ENCODE measurements around the gene CARD14. TPM values are rescaled to one million over a fixed set of nuclear protein-coding genes. Genes with fewer than 3 reads are reported as not detected.

Gene CARD14
- total RNA-seq, 1 donor from 2014 or later: 0.60 TPM

DNA sequence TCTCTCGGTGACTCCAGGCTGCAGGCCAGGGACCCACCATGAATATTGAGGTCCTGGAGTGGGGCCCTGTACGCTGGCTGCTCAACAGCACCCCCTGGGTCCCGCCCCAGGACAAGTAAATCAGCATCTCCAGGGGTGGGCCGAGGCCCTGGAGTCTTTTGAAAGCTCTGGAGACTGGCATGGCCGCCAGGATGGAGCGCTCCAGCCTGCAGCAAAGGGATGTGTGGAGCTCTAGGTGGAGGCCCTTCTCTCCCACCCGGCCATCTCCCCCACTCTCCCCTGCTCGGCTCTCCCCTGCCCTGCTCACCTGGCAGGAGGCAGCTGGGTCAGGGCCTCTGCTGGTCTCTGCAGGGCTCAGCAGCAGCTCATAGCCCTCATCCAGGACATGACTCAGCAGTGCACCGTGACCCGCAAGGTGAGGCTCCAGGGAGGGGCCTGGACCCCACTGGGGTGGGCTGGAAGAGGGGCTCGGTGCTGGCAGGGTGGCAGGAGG lies 33.7 kb downstream of the CARD14 start:
- no peak overlapping the region for H3K27ac Mint-ChIP-seq
- Histone ChIP-seq H3K4me2 (no peak overlapping the region), H4K20me1 (ENCODE audit: low read depth) (no peaks in the 10 kb centered on the region), H3K36me3 (no peaks in the 10 kb centered on the region), H2AFZ (replicated peaks) (no peak overlapping the region), H3K9me3 (ENCODE audit: low read depth) (no peaks in the 10 kb centered on the region), H3K27me3 (no peaks in the 10 kb centered on the region), H3K79me2 (ENCODE audit: low read depth) (no peaks in the 10 kb centered on the region), H3K27ac (no peak overlapping the region), H3K9ac (peak overlapping the region; percentile 32), H3F3A (ENCODE audit: low read depth) (no peaks in the 10 kb centered on the region), H3K4me3 (no peak overlapping the region), H3K4me1 (no peaks in the 10 kb centered on the region)
- no peaks in the 10 kb centered on the region for H3K36me3 Mint-ChIP-seq
- no peaks in the 10 kb centered on the region for H3K4me1 Mint-ChIP-seq
- H3K4me3 Mint-ChIP-seq: no peak overlapping the region
- peaks cover 4% of the 10 kb centered on the region for H3K27me3 Mint-ChIP-seq (ENCODE audit: insufficient read depth, low read depth)
- TF ChIP-seq EZH2phosphoT487 (IDR thresholded peaks at IDR 0.05) (no peak), EZH2 (IDR thresholded peaks at IDR 0.05) (no peak)
- TF ChIP-seq, protein P1, sequence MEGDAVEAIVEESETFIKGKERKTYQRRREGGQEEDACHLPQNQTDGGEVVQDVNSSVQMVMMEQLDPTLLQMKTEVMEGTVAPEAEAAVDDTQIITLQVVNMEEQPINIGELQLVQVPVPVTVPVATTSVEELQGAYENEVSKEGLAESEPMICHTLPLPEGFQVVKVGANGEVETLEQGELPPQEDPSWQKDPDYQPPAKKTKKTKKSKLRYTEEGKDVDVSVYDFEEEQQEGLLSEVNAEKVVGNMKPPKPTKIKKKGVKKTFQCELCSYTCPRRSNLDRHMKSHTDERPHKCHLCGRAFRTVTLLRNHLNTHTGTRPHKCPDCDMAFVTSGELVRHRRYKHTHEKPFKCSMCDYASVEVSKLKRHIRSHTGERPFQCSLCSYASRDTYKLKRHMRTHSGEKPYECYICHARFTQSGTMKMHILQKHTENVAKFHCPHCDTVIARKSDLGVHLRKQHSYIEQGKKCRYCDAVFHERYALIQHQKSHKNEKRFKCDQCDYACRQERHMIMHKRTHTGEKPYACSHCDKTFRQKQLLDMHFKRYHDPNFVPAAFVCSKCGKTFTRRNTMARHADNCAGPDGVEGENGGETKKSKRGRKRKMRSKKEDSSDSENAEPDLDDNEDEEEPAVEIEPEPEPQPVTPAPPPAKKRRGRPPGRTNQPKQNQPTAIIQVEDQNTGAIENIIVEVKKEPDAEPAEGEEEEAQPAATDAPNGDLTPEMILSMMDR (IDR thresholded peaks at IDR 0.05): no peak
- no peaks in the 10 kb centered on the region for H3K9me3 Mint-ChIP-seq
- DNase-seq (ENCODE audit: low spot score): no peak

DNA sequence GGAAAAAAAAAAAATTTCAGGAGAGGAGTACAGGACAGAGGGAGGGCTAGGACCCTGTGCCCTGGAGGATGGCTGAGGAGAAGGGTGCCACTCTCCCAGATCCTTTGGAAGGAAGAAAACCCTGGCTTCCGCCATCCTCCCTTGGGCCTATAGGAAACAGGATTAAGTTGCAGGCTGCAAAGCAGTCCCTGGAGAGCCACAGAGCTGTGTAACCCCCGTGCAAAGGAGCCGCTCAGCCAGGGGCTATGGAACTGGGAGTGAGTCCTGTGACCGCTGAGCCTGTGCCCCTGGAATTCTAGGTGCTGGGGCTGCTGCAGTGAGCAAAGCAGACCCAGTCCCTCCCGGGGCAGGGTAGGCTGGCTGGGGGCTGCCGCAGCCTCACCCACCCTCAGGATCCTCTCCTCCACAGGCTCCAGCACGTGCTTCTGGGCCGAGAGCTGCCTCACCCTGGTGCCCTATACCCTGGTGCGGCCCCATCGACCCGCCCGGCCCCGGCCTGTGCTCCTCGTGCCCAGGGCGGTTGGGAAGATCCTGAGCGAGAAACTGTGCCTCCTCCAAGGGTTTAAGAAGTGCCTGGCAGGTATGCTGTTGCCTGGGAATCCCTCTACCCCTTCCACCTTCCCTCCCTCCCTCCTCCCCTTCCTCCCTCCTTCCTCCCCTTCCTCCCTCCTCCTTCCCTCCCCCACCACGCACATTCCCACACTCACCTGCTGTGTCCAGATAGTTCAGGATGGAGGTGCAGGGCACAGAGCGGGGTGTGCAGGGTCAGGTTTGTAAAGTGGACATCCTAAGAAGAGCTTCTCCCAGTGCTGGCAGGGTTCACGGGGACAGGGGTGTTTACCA lies 35.0 kb downstream of the CARD14 start:
- no peak overlapping the region for H3K4me2 ChIP-seq
- DNase-seq (ENCODE audit: low spot score): no peak
- Mint-ChIP-seq H3K9me3 (no peaks in the 10 kb centered on the region), H3K4me1 (no peaks in the 10 kb centered on the region), H3K27me3 (ENCODE audit: insufficient read depth, low read depth) (peaks cover 4% of the 10 kb centered on the region), H3K36me3 (no peaks in the 10 kb centered on the region), H3K27ac (peak overlapping the region; percentile 53), H3K4me3 (no peak overlapping the region)
- TF ChIP-seq EZH2 (IDR thresholded peaks at IDR 0.05): no peak
- H3K27ac ChIP-seq: no peak overlapping the region
- no peaks in the 10 kb centered on the region for H3F3A ChIP-seq (ENCODE audit: low read depth)
- H3K9ac ChIP-seq: no peak overlapping the region
- H3K4me1 ChIP-seq: no peaks in the 10 kb centered on the region
- H4K20me1 ChIP-seq (ENCODE audit: low read depth): no peaks in the 10 kb centered on the region
- no peak overlapping the region for H2AFZ ChIP-seq (replicated peaks)
- H3K79me2 ChIP-seq (ENCODE audit: low read depth): no peaks in the 10 kb centered on the region
- no peaks in the 10 kb centered on the region for H3K9me3 ChIP-seq (ENCODE audit: low read depth)
- H3K4me3 ChIP-seq: no peak overlapping the region
- no peaks in the 10 kb centered on the region for H3K27me3 ChIP-seq
- no peaks in the 10 kb centered on the region for H3K36me3 ChIP-seq

DNA sequence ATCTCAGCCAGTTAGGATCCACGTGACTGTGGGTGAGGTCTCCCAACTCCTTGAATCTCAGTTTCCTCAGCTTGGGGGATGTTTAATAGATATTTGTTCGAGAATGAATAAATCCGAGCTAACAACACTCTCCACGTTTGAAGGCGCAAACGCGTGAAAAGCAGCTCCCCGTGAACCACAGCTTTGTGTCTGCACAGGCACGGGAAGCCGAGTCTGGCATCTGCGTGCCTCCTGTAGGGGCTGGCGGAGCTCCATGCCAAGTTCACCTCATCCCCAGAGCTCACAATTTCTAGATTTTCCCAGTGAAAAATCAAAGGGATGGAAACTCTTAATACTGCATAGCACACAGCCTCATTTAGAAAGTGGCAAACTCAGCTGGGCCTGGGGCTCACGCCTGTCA lies 36.0 kb downstream of the CARD14 start:
- Histone ChIP-seq H3K9me3 (ENCODE audit: low read depth) (no peaks in the 10 kb centered on the region), H3K4me3 (no peak overlapping the region), H2AFZ (replicated peaks) (no peak overlapping the region), H3K4me2 (no peak overlapping the region), H4K20me1 (ENCODE audit: low read depth) (no peaks in the 10 kb centered on the region), H3K79me2 (ENCODE audit: low read depth) (no peaks in the 10 kb centered on the region), H3K27me3 (no peaks in the 10 kb centered on the region), H3F3A (ENCODE audit: low read depth) (no peaks in the 10 kb centered on the region), H3K4me1 (no peaks in the 10 kb centered on the region), H3K27ac (no peak overlapping the region), H3K36me3 (no peaks in the 10 kb centered on the region), H3K9ac (no peak overlapping the region)
- DNase-seq (ENCODE audit: low spot score): no peak
- Mint-ChIP-seq H3K27ac (no peak overlapping the region), H3K4me1 (no peaks in the 10 kb centered on the region), H3K36me3 (peaks cover 4% of the 10 kb centered on the region), H3K9me3 (no peaks in the 10 kb centered on the region), H3K4me3 (no peak overlapping the region), H3K27me3 (ENCODE audit: insufficient read depth, low read depth) (peaks cover 6% of the 10 kb centered on the region)
- TF ChIP-seq EZH2 (IDR thresholded peaks at IDR 0.05) (no peak), EZH2phosphoT487 (IDR thresholded peaks at IDR 0.05) (no peak)
- TF ChIP-seq, protein P1 (IDR thresholded peaks at IDR 0.05): no peak

DNA sequence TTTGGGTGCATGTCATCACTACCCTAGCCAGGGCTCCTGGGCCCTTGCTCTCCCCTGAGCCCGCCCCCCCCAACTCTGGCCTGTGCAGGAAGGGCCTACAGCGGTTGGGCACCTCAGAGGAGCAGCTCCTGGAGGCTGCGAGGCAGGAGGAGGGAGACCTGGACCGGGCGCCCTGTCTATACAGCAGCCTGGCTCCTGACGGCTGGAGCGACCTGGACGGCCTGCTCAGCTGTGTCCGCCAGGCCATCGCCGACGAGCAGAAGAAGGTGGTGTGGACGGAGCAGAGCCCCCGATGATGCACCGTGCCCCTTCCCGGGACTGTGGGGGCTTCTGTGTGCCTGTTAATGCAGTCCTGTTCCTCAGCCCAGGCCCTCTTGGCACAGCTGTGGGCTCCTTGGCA lies 38.2 kb downstream of the CARD14 start:
- Histone ChIP-seq H3K4me2 (no peak overlapping the region), H4K20me1 (ENCODE audit: low read depth) (no peaks in the 10 kb centered on the region), H3K4me3 (no peak overlapping the region), H3K36me3 (no peaks in the 10 kb centered on the region), H3K9me3 (ENCODE audit: low read depth) (no peaks in the 10 kb centered on the region), H3K4me1 (no peaks in the 10 kb centered on the region), H2AFZ (replicated peaks) (no peak overlapping the region), H3K27ac (no peak overlapping the region), H3F3A (ENCODE audit: low read depth) (no peaks in the 10 kb centered on the region), H3K9ac (no peak overlapping the region), H3K27me3 (no peaks in the 10 kb centered on the region), H3K79me2 (ENCODE audit: low read depth) (no peaks in the 10 kb centered on the region)
- Mint-ChIP-seq H3K9me3 (no peaks in the 10 kb centered on the region), H3K27ac (no peak overlapping the region), H3K4me1 (no peaks in the 10 kb centered on the region), H3K36me3 (peaks cover 5% of the 10 kb centered on the region), H3K4me3 (no peak overlapping the region), H3K27me3 (ENCODE audit: insufficient read depth, low read depth) (peaks cover 6% of the 10 kb centered on the region)
- DNase-seq (ENCODE audit: low spot score): no peak
- TF ChIP-seq EZH2phosphoT487 (IDR thresholded peaks at IDR 0.05): no peak
- TF ChIP-seq, protein P1 (IDR thresholded peaks at IDR 0.05): no peak
- TF ChIP-seq EZH2 (IDR thresholded peaks at IDR 0.05): no peak
